IPS-NIHi7 (cell line): ENCODE results near the gene CDIP1.

Source experiments
- DNase-seq: peaks from one replicate; pipeline ENCODE4 v3.0.0; 2012; ENCODE audit warnings: mixed read lengths; ENCODE audit errors: extremely low spot score

CDIP1 gene

GRCh38 chr16:4539716-4540284 lies 1.2 kb upstream of the CDIP1 start:
- DNase-seq: no peak

DNA sequence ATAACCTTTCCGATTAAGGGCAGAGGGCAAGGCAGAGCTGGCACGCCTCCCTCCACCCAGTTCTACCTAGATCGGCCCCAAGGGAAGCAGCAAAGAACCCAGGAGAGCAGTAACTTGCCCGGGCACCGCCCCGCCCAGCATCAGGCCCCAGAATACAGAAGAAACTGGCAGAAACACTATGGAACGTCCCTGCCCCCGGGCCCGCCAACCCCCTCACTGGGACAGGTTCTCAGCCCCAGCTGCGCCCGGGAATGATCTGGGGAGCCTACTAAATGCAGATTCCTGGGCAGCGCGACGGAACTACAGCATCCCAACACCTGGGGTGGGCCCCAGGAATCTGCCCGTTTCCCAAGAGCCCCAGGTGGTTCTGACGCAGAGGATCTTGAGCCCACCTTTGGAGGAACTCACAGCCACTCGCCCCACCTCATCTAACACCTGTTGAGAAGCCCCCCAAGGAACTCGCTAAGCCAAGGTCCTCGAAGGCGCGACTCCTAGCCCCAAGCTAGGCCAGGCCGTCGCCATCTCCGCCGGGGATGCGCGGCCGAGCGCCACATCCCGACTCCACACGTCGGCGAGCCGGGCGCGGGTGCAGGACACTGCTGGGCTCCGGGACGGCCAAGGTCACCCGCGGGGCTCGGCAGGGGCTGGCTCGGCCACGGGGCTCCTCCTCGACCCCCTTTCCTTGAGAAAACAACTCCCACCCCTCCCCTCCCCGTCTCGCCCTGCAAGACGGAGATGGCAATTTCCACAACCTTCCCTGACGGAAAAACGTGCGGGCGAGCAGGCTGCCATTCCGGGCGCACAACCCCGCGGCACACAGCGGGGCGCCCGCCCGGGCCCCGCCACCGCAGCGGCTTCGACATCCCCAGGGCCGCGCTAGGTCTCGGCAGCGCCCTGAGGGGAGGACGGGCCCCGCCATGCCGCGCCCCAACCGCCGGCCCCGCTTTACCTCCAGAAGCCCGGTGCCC lies 913 bp downstream of the CDIP1 start:
- DNase-seq: peak; percentile 44

- DNase-seq: no peak
Observed at GRCh38 chr16:4536391-4537106, 2.0 kb downstream of the CDIP1 start.

GRCh38 chr16:4535627-4536108 lies 2.9 kb downstream of the CDIP1 start:
- DNase-seq: no peak

DNA sequence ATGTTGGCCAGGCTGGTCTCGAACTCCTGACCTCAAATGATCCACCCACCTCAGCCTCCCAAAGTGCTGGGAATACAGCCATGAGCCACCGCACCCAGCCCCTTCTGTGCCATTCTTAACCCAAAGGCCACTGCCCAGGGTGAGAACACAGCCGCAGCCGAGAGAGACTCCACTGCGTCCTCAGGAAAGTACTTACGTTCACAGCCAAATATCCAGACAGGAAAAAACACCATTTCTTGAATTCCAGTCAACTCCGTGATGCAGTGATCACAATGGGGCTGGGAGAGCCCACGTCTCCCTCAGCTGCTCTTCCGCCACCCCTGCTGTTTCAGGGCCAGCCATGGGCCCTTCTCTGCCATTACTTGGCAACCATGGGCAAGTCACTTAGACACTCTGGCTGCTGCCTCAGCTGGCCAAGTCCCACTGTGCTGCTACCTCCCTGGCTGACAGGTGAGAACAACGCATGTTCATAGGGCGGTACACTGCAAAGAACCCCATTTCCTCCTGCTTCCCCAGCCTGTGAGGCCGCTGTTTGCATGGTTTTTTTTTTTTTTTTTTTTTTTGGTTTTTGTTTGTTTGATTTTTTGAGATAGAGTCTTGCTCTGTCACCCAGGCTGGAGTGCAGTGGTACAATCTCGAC lies 4.3 kb downstream of the CDIP1 start:
- DNase-seq: no peak

DNA sequence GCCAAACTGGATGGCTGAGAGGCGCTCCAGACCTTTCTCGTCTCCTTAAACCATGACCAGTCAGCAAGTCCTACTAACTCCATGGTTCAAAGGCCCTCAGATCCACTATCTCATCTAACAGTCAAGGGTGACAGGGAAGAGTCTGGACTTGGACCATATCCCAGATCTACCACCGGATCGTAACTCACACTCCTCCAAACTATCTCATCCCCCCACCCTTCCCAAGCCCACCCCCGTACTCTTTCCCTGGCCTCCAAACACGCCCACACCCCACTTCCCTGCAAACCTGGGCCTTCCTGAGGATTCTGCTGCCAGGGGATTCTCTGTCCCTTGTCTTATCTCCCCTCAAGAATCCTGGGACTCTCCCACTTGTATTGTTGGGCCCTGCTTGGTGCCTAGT lies 5.1 kb downstream of the CDIP1 start:
- DNase-seq: no peak

DNA sequence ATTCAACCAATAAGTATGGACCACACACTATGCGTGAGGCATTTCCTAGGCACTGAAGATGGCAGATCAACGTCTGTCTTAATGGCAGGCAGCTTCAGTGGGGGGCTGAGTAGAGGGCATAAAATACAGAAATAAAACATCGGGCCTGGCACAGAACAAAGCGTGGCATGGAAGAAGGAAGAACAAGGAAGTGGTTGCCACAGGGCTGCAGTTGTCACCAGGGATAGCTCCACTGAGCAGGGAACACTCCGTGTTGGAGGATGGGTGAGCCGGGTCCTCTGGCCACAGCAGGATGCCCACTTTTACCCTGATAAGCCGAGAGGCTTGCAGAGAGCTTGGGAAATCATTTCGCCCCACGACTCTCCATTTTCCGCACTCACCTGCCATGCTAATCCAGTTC lies 6.3 kb downstream of the CDIP1 start:
- DNase-seq: no peak

GRCh38 chr16:4531811-4532210 lies 6.8 kb downstream of the CDIP1 start:
- DNase-seq: no peak

DNA sequence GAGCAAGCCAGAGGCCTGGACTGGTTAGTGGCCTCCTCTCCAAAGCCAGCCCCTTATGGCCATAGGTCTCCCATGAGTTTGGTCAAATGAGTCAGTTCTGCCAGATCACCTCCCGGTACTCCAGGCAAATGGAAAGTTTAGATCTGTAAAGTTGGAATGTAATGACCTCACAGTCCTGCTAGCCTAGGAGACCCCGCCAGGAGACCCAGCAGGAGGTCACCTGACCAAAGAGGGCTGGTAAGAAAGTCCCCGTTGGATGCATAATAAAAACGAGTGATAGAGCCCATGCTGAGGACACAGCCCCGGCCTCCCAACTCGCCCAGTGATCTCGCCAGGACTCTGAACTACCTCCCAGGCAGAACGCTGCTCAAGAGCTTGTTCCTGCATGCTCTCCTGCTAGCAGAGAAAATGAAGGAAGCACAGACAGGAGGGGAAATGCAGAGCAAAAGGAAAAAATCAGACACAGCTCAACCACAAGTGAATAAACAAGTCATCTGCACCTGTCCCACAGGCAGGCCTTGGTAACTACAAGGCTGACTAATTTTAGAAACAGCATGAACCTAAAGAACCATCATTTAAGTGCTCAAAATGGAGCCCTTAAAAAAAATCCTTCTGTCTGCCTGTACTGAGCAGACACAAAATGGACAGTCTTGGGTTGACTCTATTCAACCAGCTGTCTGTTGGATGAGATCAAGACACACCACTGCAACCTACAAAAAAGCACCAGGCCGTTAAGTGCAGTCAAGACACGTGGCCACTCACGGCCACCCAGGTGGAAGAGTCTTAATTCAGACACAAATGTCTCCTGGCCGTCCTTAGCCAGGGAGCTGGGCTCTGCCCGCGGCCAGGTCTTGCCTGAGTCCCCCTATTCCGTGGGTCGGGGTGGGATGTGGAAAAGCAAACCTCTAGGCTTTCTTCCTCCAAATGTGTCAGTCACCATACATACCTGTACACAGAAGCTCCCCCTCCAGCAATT lies 9.2 kb downstream of the CDIP1 start:
- DNase-seq: peak; percentile 75

DNA sequence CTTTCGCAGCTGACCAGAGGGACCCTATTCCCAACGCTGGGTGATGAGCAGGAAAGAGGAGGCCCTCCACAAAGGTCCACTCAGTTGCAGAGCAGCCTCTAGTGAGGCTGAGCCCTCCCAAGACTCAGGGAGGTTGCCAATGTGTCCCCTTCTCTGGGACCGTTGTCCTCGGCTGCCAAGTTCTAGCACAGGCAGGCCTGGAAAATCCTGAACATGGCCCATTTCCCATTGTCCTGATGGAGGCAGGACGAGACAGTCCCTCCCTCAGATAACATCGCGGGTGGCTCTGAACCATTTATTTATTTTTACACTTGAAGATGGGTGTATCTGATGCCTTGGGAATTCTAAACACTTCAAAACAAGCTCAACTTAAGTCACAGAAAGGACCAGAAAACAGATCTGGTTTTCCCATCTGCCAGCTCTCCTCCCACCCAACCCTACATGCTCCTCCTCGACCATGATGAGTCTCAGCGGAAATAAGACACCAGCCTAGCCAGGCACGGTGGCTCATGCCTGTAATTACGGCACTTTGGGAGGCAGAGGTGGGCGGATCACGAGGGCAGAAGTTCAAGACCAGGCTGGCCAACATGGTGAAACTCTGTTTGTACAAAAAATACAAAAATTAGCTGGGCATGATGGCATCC lies 12.8 kb downstream of the CDIP1 start:
- no peak for DNase-seq

- no peak for DNase-seq
Observed at GRCh38 chr16:4525069-4525468, 13.5 kb downstream of the CDIP1 start.

GRCh38 chr16:4524571-4524970 lies 14.0 kb downstream of the CDIP1 start:
- no peak for DNase-seq

DNA sequence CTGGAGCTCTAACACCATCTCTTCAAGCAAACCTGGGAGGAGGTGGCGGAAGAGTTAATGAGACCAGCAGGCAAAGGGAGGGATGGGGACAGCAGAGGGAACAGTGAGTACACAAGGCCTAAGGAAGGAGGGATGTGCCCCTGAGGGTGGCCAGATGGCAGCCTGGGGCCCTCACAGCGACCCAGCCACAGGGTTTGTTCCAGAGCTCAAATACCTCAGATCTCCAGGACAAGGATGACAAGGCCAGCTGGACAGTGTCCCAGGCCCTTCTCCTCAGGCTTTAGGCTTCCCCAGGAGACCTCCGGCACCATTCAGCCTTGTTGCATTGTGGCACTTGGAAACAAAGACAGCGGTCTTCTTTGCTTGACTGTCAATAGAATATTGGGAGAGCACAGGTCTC lies 14.9 kb downstream of the CDIP1 start:
- DNase-seq: no peak

DNA sequence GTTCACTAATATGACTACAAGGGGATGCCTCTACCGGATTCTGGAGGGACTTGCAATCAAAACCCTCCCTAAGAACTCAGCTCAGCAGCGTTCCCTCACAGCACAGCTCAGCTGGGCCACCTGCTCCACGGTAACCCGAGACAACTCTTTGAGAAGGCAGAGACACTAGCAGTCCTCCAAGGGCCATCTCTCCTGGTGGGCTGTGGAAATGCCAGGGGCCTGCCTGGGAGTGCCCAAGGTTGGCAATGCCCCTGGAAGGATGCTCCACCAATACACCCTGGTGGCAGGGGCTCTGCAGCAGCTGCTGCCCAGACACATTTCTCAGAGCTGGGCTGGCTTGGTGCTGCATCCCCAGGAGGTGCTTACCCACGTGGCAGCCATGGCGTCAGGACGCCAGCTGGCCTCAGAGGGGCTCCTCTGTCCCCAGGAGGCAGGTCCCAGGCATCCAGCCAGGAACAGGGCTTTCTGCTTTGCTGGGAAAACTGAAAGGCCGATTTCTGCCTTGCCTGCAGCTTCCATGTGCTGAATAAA lies 16.5 kb downstream of the CDIP1 start:
- DNase-seq: no peak

- DNase-seq: no peak
Observed at GRCh38 chr16:4520913-4521312, 17.7 kb downstream of the CDIP1 start.

DNA sequence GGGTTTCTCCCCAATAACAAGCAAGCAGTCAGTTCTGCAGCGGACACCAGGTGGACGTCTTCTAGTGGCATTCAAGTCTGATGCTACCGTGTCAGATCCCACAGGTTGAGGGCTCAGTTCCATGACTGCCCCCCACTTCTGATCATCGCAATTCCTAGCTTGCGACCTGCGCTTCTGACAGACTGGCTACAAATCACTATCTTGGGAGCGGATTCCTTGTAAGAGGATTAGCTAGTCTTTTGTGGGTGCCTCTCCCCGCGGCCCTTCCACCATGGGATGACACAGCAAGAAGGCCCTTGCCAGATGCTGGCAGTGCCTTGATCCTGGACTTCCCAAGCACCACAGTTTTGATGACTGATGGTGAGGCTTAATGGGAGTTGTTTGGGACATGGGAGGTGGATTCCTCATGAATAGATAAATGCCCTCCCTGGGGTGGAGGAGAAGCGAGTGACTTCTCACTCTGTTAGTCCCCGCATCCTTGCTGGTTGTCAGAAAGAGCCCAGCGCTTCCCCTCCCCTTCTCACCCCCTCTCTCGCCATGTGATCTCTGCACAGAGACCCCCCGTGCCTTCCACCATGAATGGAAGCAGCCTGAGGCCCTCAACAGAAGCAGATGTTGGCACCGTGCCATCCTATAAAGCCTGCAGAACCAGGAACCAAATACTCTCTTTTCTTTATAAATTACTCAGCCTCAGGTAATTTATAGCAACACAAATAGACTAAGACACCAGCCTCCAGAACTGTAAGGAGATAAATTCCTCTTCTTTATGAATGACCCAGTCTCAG lies 19.1 kb downstream of the CDIP1 start:
- DNase-seq: no peak

DNA sequence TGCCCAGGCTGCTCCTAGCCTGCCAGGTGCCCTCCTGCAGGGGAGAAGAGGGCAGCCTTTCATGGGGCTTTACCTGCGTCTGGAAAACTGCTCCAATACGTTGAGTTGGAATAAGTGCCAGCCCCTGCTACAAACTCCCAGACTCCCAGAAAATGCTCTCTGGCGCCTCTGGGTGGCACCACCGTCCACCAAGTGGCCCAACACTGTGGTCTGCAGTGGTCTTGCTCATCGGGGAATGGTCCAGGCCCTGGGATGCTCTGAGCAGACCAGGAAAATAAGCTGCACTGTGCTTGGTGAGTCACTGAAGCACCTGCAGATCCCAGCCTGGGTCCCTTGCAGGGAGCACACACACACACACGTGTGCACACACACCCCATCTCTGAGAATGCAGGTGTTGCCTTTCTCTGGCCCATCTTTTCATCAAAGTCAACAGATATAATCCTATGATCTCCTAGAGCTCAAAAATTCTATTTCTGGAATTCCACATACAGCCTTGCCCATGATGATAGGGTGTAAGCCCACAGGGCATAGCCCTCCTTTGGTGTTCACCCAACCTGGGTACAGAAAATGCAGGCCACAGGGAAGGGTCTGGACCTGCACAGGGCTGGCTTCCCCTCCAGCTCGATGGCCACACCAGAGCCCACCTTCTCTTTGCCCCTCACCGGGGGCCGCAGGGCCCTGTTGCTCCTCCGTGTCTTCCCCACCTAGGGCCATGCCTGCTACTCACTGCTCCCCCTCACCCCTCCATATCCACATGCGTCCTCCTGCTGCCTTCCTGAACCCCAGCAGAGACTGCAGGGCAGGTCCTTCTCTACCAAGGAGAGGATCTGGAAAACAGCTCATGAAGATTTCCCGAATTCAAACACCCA lies 20.5 kb downstream of the CDIP1 start:
- DNase-seq: peak; percentile 84

GRCh38 chr16:4515611-4516233 lies 22.9 kb downstream of the CDIP1 start:
- no peak for DNase-seq
